ENCODE measurements around the gene DDIT3.
"Not testable (repeated sequence)": the region's sequence is repeated elsewhere in the genome, so short reads cannot be mapped to it uniquely, and the experiment has no call there.

- not testable (repeated sequence) for TF ChIP-seq CTCF (IDR thresholded peaks at IDR 0.05; ENCODE audit: insufficient read depth, low read depth, low read length); EZH2 (IDR thresholded peaks at IDR 0.05; ENCODE audit: insufficient read depth, low read length)
These were observed 13.8 kb downstream of the DDIT3 start for GRCh38 chr12:57506541-57506940.

Data from astrocyte (in vitro differentiated cells and primary cell).